ENCODE data around the gene GPS2.
A peak's percentile ranks its signal among the peaks of the same experiment; 100 is the strongest.

Gene GPS2

GRCh38 chr17:7315570-7316235 is 543 bp upstream of the GPS2 start:
- no peak for DNase-seq

GRCh38 chr17:7313890-7314718 is 1.1 kb downstream of the GPS2 start:
- no peak for DNase-seq

- DNase-seq, result no peak
These were observed 1.9 kb downstream of the GPS2 start for GRCh38 chr17:7313088-7313889.

GRCh38 chr17:7312432-7313087 is 2.6 kb downstream of the GPS2 start:
- DNase-seq, result no peak

GRCh38 chr17:7311110-7311705 is 4.0 kb downstream of the GPS2 start:
- DNase-seq, result no peak

- no peak for DNase-seq
These were observed 5.5 kb downstream of the GPS2 start for GRCh38 chr17:7309628-7310027.

- peak; percentile 85 to 88 for DNase-seq
These were observed 6.3 kb downstream of the GPS2 start for GRCh38 chr17:7308625-7309433.

GRCh38 chr17:7307686-7308624 is 7.2 kb downstream of the GPS2 start:
- DNase-seq, result peak; percentile 34 to 55

- DNase-seq, result peak; percentile 100
These were observed 8.1 kb downstream of the GPS2 start, which contains the start of gene EIF5A for GRCh38 chr17:7306911-7307685. Gene EIF5A (plus strand): TSS chr17:7307628. CDS start chr17:7309636, 2,008 bp downstream.

GRCh38 chr17:7304179-7304578 is 11.0 kb downstream of the GPS2 start:
- DNase-seq, result no peak

GRCh38 chr17:7296189-7296861 is 18.8 kb downstream of the GPS2 start:
- peak; percentile 70 to 94 for DNase-seq

GRCh38 chr17:7295230-7296180 is 19.7 kb downstream of the GPS2 start:
- DNase-seq, result no peak

- DNase-seq, result peak; percentile 21 to 22
These were observed 20.5 kb downstream of the GPS2 start, which contains the start of gene YBX2 for GRCh38 chr17:7294614-7295153. Gene YBX2 (minus strand): TSS chr17:7294639. CDS start chr17:7294500, 139 bp downstream.

GRCh38 chr17:7293816-7294613 is 21.1 kb downstream of the GPS2 start:
- no peak for DNase-seq

GRCh38 chr17:7293159-7293558 is 22.0 kb downstream of the GPS2 start:
- DNase-seq, result no peak

GRCh38 chr17:7292729-7293128 is 22.4 kb downstream of the GPS2 start:
- no peak for DNase-seq

Data from inflammatory macrophage treated with lipopolysaccharide for 1 hour (primary cell).